ENCODE results near the gene SECISBP2. TPM values are rescaled to one million over a fixed set of nuclear protein-coding genes. Genes with fewer than 3 reads are reported as not detected.
A peak's percentile ranks its signal among the peaks of the same experiment; 100 is the strongest.
"Not testable (repeated sequence)": the region's sequence is repeated elsewhere in the genome, so short reads cannot be mapped to it uniquely, and the experiment has no call there.

The SECISBP2 gene
- total RNA-seq = 22.5 and 23.1 TPM in 2 replicates

GRCh38 chr9:89318123-89319014, at the start of gene SECISBP2:
Gene SECISBP2, plus strand, starts transcription at chr9:89318500. Its CDS starts 77 bp downstream, at chr9:89318577.
- DNase-seq (ENCODE audit: low read depth, low spot score) = peak; percentile 85

GRCh38 chr9:89273528-89274279, 44.6 kb upstream of the SECISBP2 start:
- no peak for DNase-seq (ENCODE audit: low read depth, low spot score)

- DNase-seq (ENCODE audit: low read depth, low spot score) = no peak
Measured at GRCh38 chr9:89274838-89275237, 43.5 kb upstream of the SECISBP2 start.

GRCh38 chr9:89276040-89276439, 42.3 kb upstream of the SECISBP2 start:
- DNase-seq (ENCODE audit: low read depth, low spot score) = not testable (repeated sequence)

- DNase-seq (ENCODE audit: low read depth, low spot score) = no peak
Measured at GRCh38 chr9:89277043-89277442, 41.3 kb upstream of the SECISBP2 start.

GRCh38 chr9:89277454-89277853, 40.8 kb upstream of the SECISBP2 start:
- DNase-seq (ENCODE audit: low read depth, low spot score) = no peak

GRCh38 chr9:89278551-89278950, 39.7 kb upstream of the SECISBP2 start:
- DNase-seq (ENCODE audit: low read depth, low spot score) = no peak

- DNase-seq (ENCODE audit: low read depth, low spot score) = no peak
Measured at GRCh38 chr9:89278997-89279739, 39.1 kb upstream of the SECISBP2 start.

- no peak for DNase-seq (ENCODE audit: low read depth, low spot score)
Measured at GRCh38 chr9:89281106-89281505, 37.2 kb upstream of the SECISBP2 start.

GRCh38 chr9:89282248-89282968, 35.9 kb upstream of the SECISBP2 start:
- not testable (repeated sequence) for DNase-seq (ENCODE audit: low read depth, low spot score)

- no peak for DNase-seq (ENCODE audit: low read depth, low spot score)
Measured at GRCh38 chr9:89284076-89284475, 34.2 kb upstream of the SECISBP2 start.

GRCh38 chr9:89291741-89292140, 26.6 kb upstream of the SECISBP2 start:
- no peak for DNase-seq (ENCODE audit: low read depth, low spot score)

GRCh38 chr9:89293014-89293413, 25.3 kb upstream of the SECISBP2 start:
- no peak for DNase-seq (ENCODE audit: low read depth, low spot score)

- DNase-seq (ENCODE audit: low read depth, low spot score) = no peak
Measured at GRCh38 chr9:89295400-89295799, 22.9 kb upstream of the SECISBP2 start.

GRCh38 chr9:89301996-89302395, 16.3 kb upstream of the SECISBP2 start:
- not testable (repeated sequence) for DNase-seq (ENCODE audit: low read depth, low spot score)

GRCh38 chr9:89304020-89304833, 14.1 kb upstream of the SECISBP2 start:
- no peak for DNase-seq (ENCODE audit: low read depth, low spot score)

GRCh38 chr9:89304834-89305188, 13.5 kb upstream of the SECISBP2 start:
- no peak for DNase-seq (ENCODE audit: low read depth, low spot score)

GRCh38 chr9:89305868-89306267, 12.4 kb upstream of the SECISBP2 start:
- DNase-seq (ENCODE audit: low read depth, low spot score) = no peak

- DNase-seq (ENCODE audit: low read depth, low spot score) = no peak
Measured at GRCh38 chr9:89309166-89309565, 9.1 kb upstream of the SECISBP2 start.

Measured in pulmonary artery endothelial cell (primary cell).